Endothelial cell of umbilical vein (primary cell): ENCODE results near the gene P2RY6. TPM values are rescaled to one million over a fixed set of nuclear protein-coding genes. Genes with fewer than 3 reads are reported as not detected.

Experiments used
- BruUV-seq: library from RNA; stranded (reverse); fragments of 400-500 nt; replicated peaks from 2 replicates; lab custom pipeline; 2021; lab: Mats Ljungman, UMichigan
- CTCF ChIA-PET: fragments of 300-600, 350-600 bp; sonication (Branson Sonifier 250); formaldehyde crosslinking; loops from one replicate; lab custom pipeline; 2021; ENCODE audit warnings: antibody characterized with exemption, inconsistent platforms; lab: Charles Lee
- POLR2A ChIA-PET: fragments of 300-600, 350-600 bp; sonication (Branson Sonifier 250); formaldehyde crosslinking; loops from one replicate; lab custom pipeline; 2021; ENCODE audit warnings: antibody characterized with exemption, inconsistent platforms; lab: Charles Lee
- DNase-seq: peaks from one replicate; pipeline ENCODE4 v3.0.0-alpha.2; 2011; ENCODE audit warnings: low read depth, low spot score
- FAIRE-seq: peaks from 2 replicates; lab custom pipeline; 2011; peaks lifted over from hg19 to GRCh38; lab: Jason Lieb, UNC
- H2AFZ ChIP-seq: 2 replicates; pipeline ENCODE4 v1.6.0; 2012; ENCODE audit warnings: low read depth, low read length, control low read depth, inconsistent platforms
- H3K27ac ChIP-seq: 2 replicates; pipeline ENCODE4 v1.5.1; 2011; ENCODE audit warnings: low read depth, mild to moderate bottlenecking, control low read depth, low read length, moderate library complexity; ENCODE audit not compliant: insufficient read depth
- H3K27me3 ChIP-seq, 2 experiments: 2 replicates each; pipeline versions ENCODE4 v1.6.0 to v1.6.1; 2011; ENCODE audit warnings: low read length in 2 of 2, mixed read lengths in 1 of 2; ENCODE audit not compliant: control insufficient read depth in 2 of 2, insufficient read depth in 2 of 2
- H3K36me3 ChIP-seq, 2 experiments: 2 replicates in 1 of 2; 3 replicates in 1 of 2; pipeline ENCODE4 v1.5.1; 2011; ENCODE audit warnings: low read length in 2 of 2, mild to moderate bottlenecking in 1 of 2, moderate library complexity in 1 of 2; ENCODE audit not compliant: control insufficient read depth in 2 of 2, insufficient read depth in 2 of 2; ENCODE audit errors: extremely low read depth in 1 of 2
- H3K4me1 ChIP-seq: 3 replicates; pipeline ENCODE4 v1.5.1; 2011; ENCODE audit warnings: mild to moderate bottlenecking, low read length; ENCODE audit not compliant: control insufficient read depth, insufficient read depth; ENCODE audit errors: extremely low read depth
- H3K4me2 ChIP-seq: 2 replicates; pipeline ENCODE4 v1.6.1; 2011; ENCODE audit warnings: low read length, control low read depth, mixed read lengths; ENCODE audit not compliant: insufficient read depth
- H3K4me3 ChIP-seq, 3 experiments: fragments of 200-600 bp in 1 of 3; sonication (generic), shearing (Covaris generic) in 1 of 3; replicated peaks in 1 of 3; 2 replicates each; pipeline ENCODE4 v1.5.1; 2011 to 2016; ENCODE audit warnings: control low read depth in 3 of 3, low read length in 3 of 3, mild to moderate bottlenecking in 2 of 3, inconsistent platforms in 1 of 3, low read depth in 1 of 3, moderate library complexity in 1 of 3; ENCODE audit not compliant: insufficient read depth in 1 of 3
- H3K79me2 ChIP-seq: 2 replicates; pipeline ENCODE4 v1.6.0; 2012; ENCODE audit warnings: low read length, inconsistent platforms; ENCODE audit not compliant: control insufficient read depth, insufficient read depth
- H3K9ac ChIP-seq: replicated peaks from 2 replicates; pipeline ENCODE3; 2011; ENCODE audit warnings: low read length, control low read depth; ENCODE audit not compliant: insufficient read depth; ENCODE audit errors: extremely low read depth
- H3K9me1 ChIP-seq: replicated peaks from 3 replicates; pipeline ENCODE4 v1.6.0; 2011; ENCODE audit warnings: mild to moderate bottlenecking, low read length; ENCODE audit not compliant: control insufficient read depth, insufficient read depth; ENCODE audit errors: extremely low read depth
- H3K9me3 ChIP-seq: replicated peaks from 2 replicates; pipeline ENCODE4 v1.5.1; 2012; ENCODE audit warnings: low read length, inconsistent platforms; ENCODE audit not compliant: control insufficient read depth, insufficient read depth
- H4K20me1 ChIP-seq: replicated peaks from 2 replicates; pipeline ENCODE3; 2011; ENCODE audit warnings: mild to moderate bottlenecking, low read length; ENCODE audit not compliant: control insufficient read depth, insufficient read depth; ENCODE audit errors: extremely low read depth
- EZH2 ChIP-seq: IDR thresholded peaks from 2 replicates; pipeline ENCODE4 v1.6.1; 2012; ENCODE audit warnings: borderline replicate concordance, low read depth, mild to moderate bottlenecking, moderate library complexity, low read length, inconsistent platforms; ENCODE audit not compliant: severe bottlenecking
- FOS ChIP-seq: IDR thresholded peaks from 2 replicates; pipeline ENCODE4 v1.6.1; 2011; ENCODE audit warnings: mild to moderate bottlenecking, low read length, moderate library complexity, borderline replicate concordance; ENCODE audit not compliant: insufficient read depth
- GATA2 ChIP-seq: IDR thresholded peaks from 2 replicates; pipeline ENCODE4 v1.7.0; 2011; ENCODE audit warnings: low read depth, mild to moderate bottlenecking, moderate library complexity, mixed read lengths, low read length; ENCODE audit not compliant: insufficient read length, insufficient read depth
- POLR2AphosphoS5 ChIP-seq: IDR thresholded peaks from 2 replicates; pipeline ENCODE4 v1.6.1; 2012; ENCODE audit warnings: low read depth, mild to moderate bottlenecking, control low read depth, low read length, moderate library complexity; ENCODE audit not compliant: insufficient read depth
- dilution Hi-C: fragments of 300-500 bp; cut with MboI; formaldehyde crosslinking; loops from one replicate; pipeline ENCODE4 v1.15.0; 2019; ENCODE audit warnings: low sequenced_read_pairs; ENCODE audit not compliant: extremely low pct_ligation_motif_present
- intact Hi-C: fragments of 100-400 bp; cut with micrococcal nuclease; formaldehyde crosslinking; loops from one replicate; pipeline ENCODE4 v1.10.0; 2022
- polyA plus RNA-seq, 4 experiments: library from polyadenylated mRNA; depleted of rRNA in 3 of 4; stranded (reverse) in 3 of 4; unstranded in 1 of 4; fragments of >200 nt; gene quantifications; 2 replicates each; pipeline versions ENCODE4 v1.2.1 to v1.2.3, GENCODE V29; 2011 to 2012; ENCODE audit warnings: missing spikeins in 1 of 4
- total RNA-seq: library from RNA; stranded (reverse); gene quantifications from 2 replicates; pipeline ENCODE4 v1.2.3, GENCODE V29; 2021
- TF ChIP-seq, protein P1 (sequence below), 2 donors: IDR thresholded peaks; 1 replicate in 1 of 2; 2 replicates in 1 of 2; pipeline ENCODE4 v1.5.1; 2011; ENCODE audit warnings: low read length in 2 of 2, mild to moderate bottlenecking in 2 of 2, moderate library complexity in 2 of 2, control low read depth in 1 of 2, inconsistent platforms in 1 of 2, low read depth in 1 of 2; ENCODE audit not compliant: insufficient read depth in 1 of 2; ENCODE audit errors: extremely low read depth in 1 of 2

The P2RY6 gene
- total and polyA plus RNA-seq, 2 donors (not counting 3 experiments of a cell fraction or from before 2014, with no cell fraction given): 0.47 TPM; not detected in 1

DNA sequence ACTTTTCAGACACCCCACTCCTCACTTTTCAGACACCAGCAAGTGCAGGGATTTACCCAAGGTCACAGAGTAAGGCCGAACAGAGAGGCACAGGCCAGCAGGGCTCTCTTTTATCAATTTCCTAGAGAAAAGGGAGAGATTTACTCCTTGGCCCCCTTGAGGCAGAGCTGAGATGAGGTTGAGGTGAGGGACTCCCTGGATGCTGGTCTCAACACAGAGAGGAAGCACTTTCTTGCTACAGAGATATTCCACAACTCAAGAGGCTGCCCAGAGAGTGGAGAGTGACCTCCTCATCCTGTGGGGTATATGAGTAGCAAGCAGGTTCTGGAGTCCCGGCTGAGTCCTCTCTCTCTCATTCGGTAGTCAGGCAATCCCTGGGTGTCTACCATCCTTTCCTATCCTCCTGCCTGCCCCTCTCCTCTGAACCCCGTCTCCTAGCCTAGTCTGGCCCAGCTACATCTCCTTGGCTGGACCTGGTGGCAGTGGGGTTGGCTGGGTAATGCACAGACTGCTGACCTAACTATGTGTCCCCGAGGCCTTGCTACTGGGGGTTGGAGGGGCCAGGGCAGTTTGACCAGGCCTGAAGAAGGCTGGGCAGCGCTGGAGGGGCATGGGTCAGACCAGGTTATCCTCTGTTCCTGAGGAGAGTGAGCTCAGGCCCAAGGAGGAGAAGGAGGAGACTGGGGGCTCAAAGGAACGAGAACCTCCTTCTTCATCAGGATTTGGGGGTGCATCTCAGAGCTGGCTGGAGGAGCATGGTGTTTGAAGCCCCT is 34.1 kb downstream of the P2RY6 start:
- H4K20me1 ChIP-seq: no peaks in the 10 kb centered on the region
- dilution Hi-C loops (no loop called here), intact Hi-C loops (loop anchor here (2.0 kb wide), 1 partner anchor 355 kb away; no protein-coding TSS in a partner anchor)
- H3K4me1 ChIP-seq: peaks cover 13% of the 10 kb centered on the region
- H3K4me2 ChIP-seq: no peak overlapping the region
- POLR2A ChIA-PET: interaction anchor here (1.5 to 3.7 kb wide), 2 partner anchors 29 to 45 kb away, joined by 8 to 27 read pairs; no protein-coding TSS in a partner anchor
- no peaks in the 10 kb centered on the region for H3K9me3 ChIP-seq
- H3K4me3 ChIP-seq: no peak overlapping the region
- no peak overlapping the region for H3K27ac ChIP-seq
- TF ChIP-seq EZH2 (no peak), FOS (no peak), POLR2AphosphoS5 (no peak), GATA2 (no peak)
- TF ChIP-seq, protein P1, sequence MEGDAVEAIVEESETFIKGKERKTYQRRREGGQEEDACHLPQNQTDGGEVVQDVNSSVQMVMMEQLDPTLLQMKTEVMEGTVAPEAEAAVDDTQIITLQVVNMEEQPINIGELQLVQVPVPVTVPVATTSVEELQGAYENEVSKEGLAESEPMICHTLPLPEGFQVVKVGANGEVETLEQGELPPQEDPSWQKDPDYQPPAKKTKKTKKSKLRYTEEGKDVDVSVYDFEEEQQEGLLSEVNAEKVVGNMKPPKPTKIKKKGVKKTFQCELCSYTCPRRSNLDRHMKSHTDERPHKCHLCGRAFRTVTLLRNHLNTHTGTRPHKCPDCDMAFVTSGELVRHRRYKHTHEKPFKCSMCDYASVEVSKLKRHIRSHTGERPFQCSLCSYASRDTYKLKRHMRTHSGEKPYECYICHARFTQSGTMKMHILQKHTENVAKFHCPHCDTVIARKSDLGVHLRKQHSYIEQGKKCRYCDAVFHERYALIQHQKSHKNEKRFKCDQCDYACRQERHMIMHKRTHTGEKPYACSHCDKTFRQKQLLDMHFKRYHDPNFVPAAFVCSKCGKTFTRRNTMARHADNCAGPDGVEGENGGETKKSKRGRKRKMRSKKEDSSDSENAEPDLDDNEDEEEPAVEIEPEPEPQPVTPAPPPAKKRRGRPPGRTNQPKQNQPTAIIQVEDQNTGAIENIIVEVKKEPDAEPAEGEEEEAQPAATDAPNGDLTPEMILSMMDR (IDR thresholded peaks at IDR 0.05; ENCODE audit: extremely low read depth in 1 of 2, insufficient read depth in 1 of 2, low read depth in 1 of 2, low read length in 2 of 2): no peak
- H2AFZ ChIP-seq: no peak overlapping the region
- no peaks in the 10 kb centered on the region for H3K27me3 ChIP-seq
- peaks cover 15% of the 10 kb centered on the region for H3K79me2 ChIP-seq
- H3K9ac ChIP-seq: no peak overlapping the region
- H3K36me3 ChIP-seq: peaks cover 0 to 2% of the 10 kb centered on the region in 2 experiments
- CTCF ChIA-PET: interaction anchor here (0.7 to 16.0 kb wide), 21 partner anchors 8 to 581 kb away, joined by 3 to 455 read pairs (median 11); no protein-coding TSS in a partner anchor
- FAIRE-seq (no peak), DNase-seq (no peak)
- H3K9me1 ChIP-seq: no peaks in the 10 kb centered on the region
- BruUV-seq: no TSS peak
